ENCODE data around the gene ATG16L1. TPM values are rescaled to one million over a fixed set of nuclear protein-coding genes. Genes with fewer than 3 reads are reported as not detected.

Gene ATG16L1
- total and polyA plus RNA-seq, 9 of the 15 experiments (the other 6 are each of a cell fraction or from before 2014, with no cell fraction given) = 6.4 to 21.3 (median 17.2) TPM

DNA sequence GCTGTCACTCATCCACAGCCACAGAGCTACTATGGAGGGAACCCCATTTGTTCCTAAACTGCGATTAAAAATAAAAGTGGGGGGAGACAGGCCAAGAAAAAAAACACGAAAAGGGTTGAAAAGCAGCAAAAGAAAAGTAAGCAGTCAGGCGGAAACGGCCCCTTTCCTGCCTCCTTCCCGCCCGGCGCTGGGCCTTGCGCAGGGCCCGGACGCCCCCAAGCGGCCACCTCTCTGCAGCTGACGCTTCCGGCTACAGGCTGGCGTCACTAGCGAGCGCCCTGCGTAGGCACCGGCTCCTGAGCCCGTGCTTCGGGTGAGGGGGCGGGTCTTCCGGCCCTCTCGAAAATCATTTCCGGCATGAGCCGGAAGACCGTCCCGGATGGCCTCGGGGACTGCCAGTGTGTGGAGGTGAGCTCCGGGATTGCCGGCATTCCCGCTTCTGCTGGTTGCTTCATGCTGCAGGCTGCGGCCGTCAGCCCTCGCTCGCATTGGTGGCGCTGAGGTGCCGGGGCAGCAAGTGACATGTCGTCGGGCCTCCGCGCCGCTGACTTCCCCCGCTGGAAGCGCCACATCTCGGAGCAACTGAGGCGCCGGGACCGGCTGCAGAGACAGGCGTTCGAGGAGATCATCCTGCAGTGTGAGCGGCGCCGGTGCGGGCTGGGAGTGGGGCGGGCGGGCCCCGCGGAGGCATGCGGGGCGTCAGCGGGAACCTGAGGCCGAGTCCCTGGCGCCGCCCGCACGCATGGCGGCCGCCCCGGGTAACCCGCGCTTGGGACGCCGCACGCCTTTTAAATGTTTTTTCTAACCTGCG is at the start of gene ATG16L1 (continued):
- TF ChIP-seq STAG1 (CRISPR knock-in tag; IDR thresholded peaks at IDR 0.05; ENCODE audit: borderline replicate concordance) (peak; percentile 57; the same call in 1 of the 2 replicates), SIN3A (IDR thresholded peaks at IDR 0.05; ENCODE audit: borderline replicate concordance in 2 of 2, control insufficient read depth in 1 of 2, low read depth in 2 of 2, low read length in 2 of 2) (peak; percentile 86 to 88; a peak in 1 of 4 replicates), POLR2B (IDR thresholded peaks at IDR 0.05; ENCODE audit: low read depth, partially characterized antibody) (peak; percentile 54), EGR1 (conservative IDR thresholded peaks at IDR 0.05) (peak; percentile 86), SRSF9 (IDR thresholded peaks at IDR 0.05; ENCODE audit: borderline replicate concordance, low read depth, low read length) (no peak), ZNF583 (CRISPR knock-in tag; IDR thresholded peaks at IDR 0.05) (no peak), EWSR1 (IDR thresholded peaks at IDR 0.05; ENCODE audit: borderline replicate concordance, low read depth, partially characterized antibody) (no peak), ZNF830 (CRISPR knock-in tag; IDR thresholded peaks at IDR 0.05) (no peak)
- TF ChIP-seq, protein P1, sequence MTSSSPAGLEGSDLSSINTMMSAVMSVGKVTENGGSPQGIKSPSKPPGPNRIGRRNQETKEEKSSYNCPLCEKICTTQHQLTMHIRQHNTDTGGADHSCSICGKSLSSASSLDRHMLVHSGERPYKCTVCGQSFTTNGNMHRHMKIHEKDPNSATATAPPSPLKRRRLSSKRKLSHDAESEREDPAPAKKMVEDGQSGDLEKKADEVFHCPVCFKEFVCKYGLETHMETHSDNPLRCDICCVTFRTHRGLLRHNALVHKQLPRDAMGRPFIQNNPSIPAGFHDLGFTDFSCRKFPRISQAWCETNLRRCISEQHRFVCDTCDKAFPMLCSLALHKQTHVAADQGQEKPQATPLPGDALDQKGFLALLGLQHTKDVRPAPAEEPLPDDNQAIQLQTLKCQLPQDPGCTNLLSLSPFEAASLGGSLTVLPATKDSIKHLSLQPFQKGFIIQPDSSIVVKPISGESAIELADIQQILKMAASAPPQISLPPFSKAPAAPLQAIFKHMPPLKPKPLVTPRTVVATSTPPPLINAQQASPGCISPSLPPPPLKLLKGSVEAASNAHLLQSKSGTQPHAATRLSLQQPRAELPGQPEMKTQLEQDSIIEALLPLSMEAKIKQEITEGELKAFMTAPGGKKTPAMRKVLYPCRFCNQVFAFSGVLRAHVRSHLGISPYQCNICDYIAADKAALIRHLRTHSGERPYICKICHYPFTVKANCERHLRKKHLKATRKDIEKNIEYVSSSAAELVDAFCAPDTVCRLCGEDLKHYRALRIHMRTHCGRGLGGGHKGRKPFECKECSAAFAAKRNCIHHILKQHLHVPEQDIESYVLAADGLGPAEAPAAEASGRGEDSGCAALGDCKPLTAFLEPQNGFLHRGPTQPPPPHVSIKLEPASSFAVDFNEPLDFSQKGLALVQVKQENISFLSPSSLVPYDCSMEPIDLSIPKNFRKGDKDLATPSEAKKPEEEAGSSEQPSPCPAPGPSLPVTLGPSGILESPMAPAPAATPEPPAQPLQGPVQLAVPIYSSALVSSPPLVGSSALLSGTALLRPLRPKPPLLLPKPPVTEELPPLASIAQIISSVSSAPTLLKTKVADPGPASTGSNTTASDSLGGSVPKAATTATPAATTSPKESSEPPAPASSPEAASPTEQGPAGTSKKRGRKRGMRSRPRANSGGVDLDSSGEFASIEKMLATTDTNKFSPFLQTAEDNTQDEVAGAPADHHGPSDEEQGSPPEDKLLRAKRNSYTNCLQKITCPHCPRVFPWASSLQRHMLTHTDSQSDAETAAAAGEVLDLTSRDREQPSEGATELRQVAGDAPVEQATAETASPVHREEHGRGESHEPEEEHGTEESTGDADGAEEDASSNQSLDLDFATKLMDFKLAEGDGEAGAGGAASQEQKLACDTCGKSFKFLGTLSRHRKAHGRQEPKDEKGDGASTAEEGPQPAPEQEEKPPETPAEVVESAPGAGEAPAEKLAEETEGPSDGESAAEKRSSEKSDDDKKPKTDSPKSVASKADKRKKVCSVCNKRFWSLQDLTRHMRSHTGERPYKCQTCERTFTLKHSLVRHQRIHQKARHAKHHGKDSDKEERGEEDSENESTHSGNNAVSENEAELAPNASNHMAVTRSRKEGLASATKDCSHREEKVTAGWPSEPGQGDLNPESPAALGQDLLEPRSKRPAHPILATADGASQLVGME (CRISPR knock-in tag; IDR thresholded peaks at IDR 0.05) = no peak
- TF ChIP-seq, protein P2, sequence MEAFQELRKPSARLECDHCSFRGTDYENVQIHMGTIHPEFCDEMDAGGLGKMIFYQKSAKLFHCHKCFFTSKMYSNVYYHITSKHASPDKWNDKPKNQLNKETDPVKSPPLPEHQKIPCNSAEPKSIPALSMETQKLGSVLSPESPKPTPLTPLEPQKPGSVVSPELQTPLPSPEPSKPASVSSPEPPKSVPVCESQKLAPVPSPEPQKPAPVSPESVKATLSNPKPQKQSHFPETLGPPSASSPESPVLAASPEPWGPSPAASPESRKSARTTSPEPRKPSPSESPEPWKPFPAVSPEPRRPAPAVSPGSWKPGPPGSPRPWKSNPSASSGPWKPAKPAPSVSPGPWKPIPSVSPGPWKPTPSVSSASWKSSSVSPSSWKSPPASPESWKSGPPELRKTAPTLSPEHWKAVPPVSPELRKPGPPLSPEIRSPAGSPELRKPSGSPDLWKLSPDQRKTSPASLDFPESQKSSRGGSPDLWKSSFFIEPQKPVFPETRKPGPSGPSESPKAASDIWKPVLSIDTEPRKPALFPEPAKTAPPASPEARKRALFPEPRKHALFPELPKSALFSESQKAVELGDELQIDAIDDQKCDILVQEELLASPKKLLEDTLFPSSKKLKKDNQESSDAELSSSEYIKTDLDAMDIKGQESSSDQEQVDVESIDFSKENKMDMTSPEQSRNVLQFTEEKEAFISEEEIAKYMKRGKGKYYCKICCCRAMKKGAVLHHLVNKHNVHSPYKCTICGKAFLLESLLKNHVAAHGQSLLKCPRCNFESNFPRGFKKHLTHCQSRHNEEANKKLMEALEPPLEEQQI (IDR thresholded peaks at IDR 0.05) = peak; percentile 71; the same call in 1 of the 2 replicates
- TF ChIP-seq, protein P3, sequence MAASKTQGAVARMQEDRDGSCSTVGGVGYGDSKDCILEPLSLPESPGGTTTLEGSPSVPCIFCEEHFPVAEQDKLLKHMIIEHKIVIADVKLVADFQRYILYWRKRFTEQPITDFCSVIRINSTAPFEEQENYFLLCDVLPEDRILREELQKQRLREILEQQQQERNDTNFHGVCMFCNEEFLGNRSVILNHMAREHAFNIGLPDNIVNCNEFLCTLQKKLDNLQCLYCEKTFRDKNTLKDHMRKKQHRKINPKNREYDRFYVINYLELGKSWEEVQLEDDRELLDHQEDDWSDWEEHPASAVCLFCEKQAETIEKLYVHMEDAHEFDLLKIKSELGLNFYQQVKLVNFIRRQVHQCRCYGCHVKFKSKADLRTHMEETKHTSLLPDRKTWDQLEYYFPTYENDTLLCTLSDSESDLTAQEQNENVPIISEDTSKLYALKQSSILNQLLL (CRISPR knock-in tag; IDR thresholded peaks at IDR 0.05; ENCODE audit: borderline replicate concordance) = no peak
- TF ChIP-seq, protein P4, sequence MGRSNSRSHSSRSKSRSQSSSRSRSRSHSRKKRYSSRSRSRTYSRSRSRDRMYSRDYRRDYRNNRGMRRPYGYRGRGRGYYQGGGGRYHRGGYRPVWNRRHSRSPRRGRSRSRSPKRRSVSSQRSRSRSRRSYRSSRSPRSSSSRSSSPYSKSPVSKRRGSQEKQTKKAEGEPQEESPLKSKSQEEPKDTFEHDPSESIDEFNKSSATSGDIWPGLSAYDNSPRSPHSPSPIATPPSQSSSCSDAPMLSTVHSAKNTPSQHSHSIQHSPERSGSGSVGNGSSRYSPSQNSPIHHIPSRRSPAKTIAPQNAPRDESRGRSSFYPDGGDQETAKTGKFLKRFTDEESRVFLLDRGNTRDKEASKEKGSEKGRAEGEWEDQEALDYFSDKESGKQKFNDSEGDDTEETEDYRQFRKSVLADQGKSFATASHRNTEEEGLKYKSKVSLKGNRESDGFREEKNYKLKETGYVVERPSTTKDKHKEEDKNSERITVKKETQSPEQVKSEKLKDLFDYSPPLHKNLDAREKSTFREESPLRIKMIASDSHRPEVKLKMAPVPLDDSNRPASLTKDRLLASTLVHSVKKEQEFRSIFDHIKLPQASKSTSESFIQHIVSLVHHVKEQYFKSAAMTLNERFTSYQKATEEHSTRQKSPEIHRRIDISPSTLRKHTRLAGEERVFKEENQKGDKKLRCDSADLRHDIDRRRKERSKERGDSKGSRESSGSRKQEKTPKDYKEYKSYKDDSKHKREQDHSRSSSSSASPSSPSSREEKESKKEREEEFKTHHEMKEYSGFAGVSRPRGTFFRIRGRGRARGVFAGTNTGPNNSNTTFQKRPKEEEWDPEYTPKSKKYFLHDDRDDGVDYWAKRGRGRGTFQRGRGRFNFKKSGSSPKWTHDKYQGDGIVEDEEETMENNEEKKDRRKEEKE (IDR thresholded peaks at IDR 0.05; ENCODE audit: borderline replicate concordance in 1 of 2, control insufficient read depth in 1 of 2, low read depth in 2 of 2, low read length in 1 of 2) = 0 out of 4 replicates have a peak, but pooled peaks of 1 of the 2 experiments have one; percentile 24

All from K562 (cell line).